Measurements from ENCODE around the gene GAN.

Gene GAN

GRCh38 chr16:81314603-81315270, at the start of gene GAN:
Gene GAN, plus strand, starts transcription at chr16:81314962. Its CDS starts 152 bp downstream, at chr16:81315114.
- DNase-seq (ENCODE audit: low spot score) = peak; percentile 89

- DNase-seq (ENCODE audit: low spot score) = no peak
Measured at GRCh38 chr16:81265052-81265451, 49.7 kb upstream of the GAN start.

- DNase-seq (ENCODE audit: low spot score) = no peak
Measured at GRCh38 chr16:81265658-81266451, 48.9 kb upstream of the GAN start.

- DNase-seq (ENCODE audit: low spot score) = no peak
Measured at GRCh38 chr16:81266680-81267095, 48.1 kb upstream of the GAN start.

GRCh38 chr16:81268509-81268908, 46.3 kb upstream of the GAN start:
- DNase-seq (ENCODE audit: low spot score) = no peak

GRCh38 chr16:81273223-81273950, 41.4 kb upstream of the GAN start:
- no peak for DNase-seq (ENCODE audit: low spot score)

- no peak for DNase-seq (ENCODE audit: low spot score)
Measured at GRCh38 chr16:81275064-81275532, 39.7 kb upstream of the GAN start.

- no peak for DNase-seq (ENCODE audit: low spot score)
Measured at GRCh38 chr16:81275795-81276194, 39.0 kb upstream of the GAN start.

GRCh38 chr16:81276323-81276722, 38.4 kb upstream of the GAN start:
- no peak for DNase-seq (ENCODE audit: low spot score)

GRCh38 chr16:81277541-81278080, 37.2 kb upstream of the GAN start:
- DNase-seq (ENCODE audit: low spot score) = no peak

- no peak for DNase-seq (ENCODE audit: low spot score)
Measured at GRCh38 chr16:81278526-81278925, 36.2 kb upstream of the GAN start.

GRCh38 chr16:81279392-81279791, 35.4 kb upstream of the GAN start:
- DNase-seq (ENCODE audit: low spot score) = no peak

- DNase-seq (ENCODE audit: low spot score) = no peak
Measured at GRCh38 chr16:81280393-81280792, 34.4 kb upstream of the GAN start.

- DNase-seq (ENCODE audit: low spot score) = no peak
Measured at GRCh38 chr16:81283044-81283443, 31.7 kb upstream of the GAN start.

GRCh38 chr16:81284995-81285600, 29.7 kb upstream of the GAN start:
- DNase-seq (ENCODE audit: low spot score) = no peak

GRCh38 chr16:81286190-81286589, 28.6 kb upstream of the GAN start:
- no peak for DNase-seq (ENCODE audit: low spot score)

GRCh38 chr16:81291117-81291516, 23.6 kb upstream of the GAN start:
- no peak for DNase-seq (ENCODE audit: low spot score)

- no peak for DNase-seq (ENCODE audit: low spot score)
Measured at GRCh38 chr16:81292936-81293335, 21.8 kb upstream of the GAN start.

- DNase-seq (ENCODE audit: low spot score) = no peak
Measured at GRCh38 chr16:81293909-81294802, 20.6 kb upstream of the GAN start.

GRCh38 chr16:81296631-81297030, 18.1 kb upstream of the GAN start:
- no peak for DNase-seq (ENCODE audit: low spot score)

GRCh38 chr16:81307770-81308169, 7.0 kb upstream of the GAN start:
- DNase-seq (ENCODE audit: low spot score) = no peak
